GM12878 (cell line): Measurements from ENCODE around the gene EZH2. TPM values are rescaled to one million over a fixed set of nuclear protein-coding genes. Genes with fewer than 3 reads are reported as not detected.

Experiments used
- ATAC-seq: fragments of 200-7000 bp; cut with Tn5 transposase; 3 replicates; pipeline ENCODE4 v1.9.1; 2020; ENCODE audit warnings: mild to moderate bottlenecking, moderate library complexity
- BruUV-seq: library from RNA; stranded (reverse); fragments of 400-500 nt; replicated peaks from 2 replicates; lab custom pipeline; 2021; lab: Mats Ljungman, UMichigan
- CTCF ChIA-PET: fragments of 300-600 bp; sonication (Branson Sonifier 250); formaldehyde crosslinking; extraction: SDS; loops from one replicate; lab custom pipeline; 2021; ENCODE audit warnings: inconsistent platforms; lab: Yijun Ruan, JAX
- POLR2A ChIA-PET: fragments of 350-600 bp; formaldehyde crosslinking; extraction: SDS; loops from one replicate; lab custom pipeline; 2021; ENCODE audit warnings: inconsistent platforms; lab: Charles Lee
- RAD21 ChIA-PET: fragments of 300-600 bp; sonication (Branson Sonifier 250); formaldehyde crosslinking; loops from one replicate; lab custom pipeline; 2023; ENCODE audit warnings: antibody characterized with exemption; ENCODE audit not compliant: unreplicated experiment; lab: Charles Lee
- SMC1A ChIA-PET: fragments of 300-600 bp; sonication (Branson Sonifier 250); formaldehyde crosslinking; loops from one replicate; lab custom pipeline; 2023; ENCODE audit not compliant: unreplicated experiment, uncharacterized antibody; lab: Charles Lee
- DNase-seq: peaks from one replicate; pipeline ENCODE4 v3.0.0-alpha.2; 2011; ENCODE audit warnings: low read depth, low spot score
- FAIRE-seq: peaks from 3 replicates; lab custom pipeline; 2011; peaks lifted over from hg19 to GRCh38; lab: Jason Lieb, UNC
- H2AFZ ChIP-seq: 2 replicates; pipeline ENCODE4 v1.6.0; 2011; ENCODE audit warnings: low read depth, low read length, control low read depth; ENCODE audit not compliant: control insufficient read depth
- H3K27ac ChIP-seq: 2 replicates; pipeline ENCODE4 v1.5.1; 2011; ENCODE audit warnings: control low read depth; ENCODE audit not compliant: control insufficient read depth, insufficient read depth
- H3K27me3 ChIP-seq, 2 experiments: replicated peaks in 1 of 2; 2 replicates each; pipeline versions ENCODE4 v1.6.0 to v1.6.1; 2011; ENCODE audit warnings: low read length in 1 of 2; ENCODE audit not compliant: control insufficient read depth in 2 of 2, insufficient read depth in 2 of 2
- H3K36me3 ChIP-seq, 2 experiments: 2 replicates each; pipeline ENCODE4 v1.5.1; 2011; ENCODE audit warnings: low read length in 1 of 2; ENCODE audit not compliant: control insufficient read depth in 2 of 2, insufficient read depth in 2 of 2
- H3K4me1 ChIP-seq: 2 replicates; pipeline ENCODE4 v1.6.1; 2011; ENCODE audit warnings: mild to moderate bottlenecking, low read length, moderate library complexity, mixed read lengths; ENCODE audit not compliant: control insufficient read depth, insufficient read depth
- H3K4me2 ChIP-seq: 2 replicates; pipeline ENCODE4 v1.6.0; 2011; ENCODE audit warnings: control low read depth; ENCODE audit not compliant: control insufficient read depth, insufficient read depth
- H3K4me3 ChIP-seq: fragments of 200-600 bp; sonication (generic); 2 replicates; pipeline ENCODE4 v1.5.1; 2016
- H3K79me2 ChIP-seq: 2 replicates; pipeline ENCODE4 v1.6.0; 2011; ENCODE audit warnings: low read length; ENCODE audit not compliant: control insufficient read depth, insufficient read depth
- H3K9ac ChIP-seq: 2 replicates; pipeline ENCODE4 v1.8.0; 2011; ENCODE audit warnings: low read length, control low read depth, mixed read lengths; ENCODE audit not compliant: control insufficient read depth, insufficient read depth
- H3K9me3 ChIP-seq: replicated peaks from 3 replicates; pipeline ENCODE4 v1.5.1; 2011; ENCODE audit warnings: mild to moderate bottlenecking, low read length; ENCODE audit not compliant: control insufficient read depth, insufficient read depth
- H4K20me1 ChIP-seq: 2 replicates; pipeline ENCODE4 v1.6.0; 2011; ENCODE audit not compliant: control insufficient read depth, insufficient read depth
- CBX5 ChIP-seq: sonication (generic); IDR thresholded peaks from 2 replicates; pipeline ENCODE4 v1.6.1; 2016; ENCODE audit warnings: low read depth, moderate library complexity, mild to moderate bottlenecking, inconsistent platforms
- CEBPB ChIP-seq, 2 experiments: fragments of 150-350 bp in 1 of 2; IDR thresholded peaks; 2 replicates each; pipeline ENCODE4 v1.6.1; 2012 to 2014; ENCODE audit warnings: low read depth in 2 of 2, low read length in 2 of 2, borderline replicate concordance in 1 of 2, inconsistent platforms in 1 of 2
- HDGF ChIP-seq: fragments of 450-650 bp; IDR thresholded peaks from 2 replicates; pipeline ENCODE4 v1.6.1; 2016; ENCODE audit warnings: antibody characterized with exemption
- JUND ChIP-seq: IDR thresholded peaks from 2 replicates; pipeline ENCODE4 v1.6.1; 2012; ENCODE audit warnings: low read depth, mild to moderate bottlenecking, low read length, improper control_type of control experiment, moderate library complexity
- KLF5 ChIP-seq: fragments of 450-650 bp; IDR thresholded peaks from 2 replicates; pipeline ENCODE4 v1.6.1; 2014; ENCODE audit warnings: mild to moderate bottlenecking; ENCODE audit not compliant: partially characterized antibody
- MXI1 ChIP-seq: fragments of 150-350 bp; IDR thresholded peaks from 2 replicates; pipeline ENCODE4 v1.6.1; 2011; ENCODE audit warnings: low read depth, mild to moderate bottlenecking, inconsistent platforms, low read length, improper control_type of control experiment
- MYC ChIP-seq: IDR thresholded peaks from 2 replicates; pipeline ENCODE4 v1.6.1; 2011; ENCODE audit warnings: mild to moderate bottlenecking, low read length, moderate library complexity, inconsistent platforms; ENCODE audit not compliant: insufficient read depth, insufficient replicate concordance, insufficient read length, severe bottlenecking
- NFIC ChIP-seq: IDR thresholded peaks from 2 replicates; pipeline ENCODE4 v1.6.1; 2012; ENCODE audit warnings: low read depth, mild to moderate bottlenecking, inconsistent platforms, low read length, moderate library complexity
- PML ChIP-seq: IDR thresholded peaks from 2 replicates; pipeline ENCODE4 v1.6.1; 2012; ENCODE audit warnings: low read length, inconsistent platforms
- POLR2A ChIP-seq: IDR thresholded peaks from 2 replicates; pipeline ENCODE4 v1.6.1; 2011; ENCODE audit warnings: low read depth, mild to moderate bottlenecking, low read length
- POLR2AphosphoS5 ChIP-seq: IDR thresholded peaks from 2 replicates; pipeline ENCODE4 v1.6.1; 2011; ENCODE audit warnings: mild to moderate bottlenecking, low read length, inconsistent platforms
- RAD51 ChIP-seq: fragments of 450-650 bp; IDR thresholded peaks from 2 replicates; pipeline ENCODE4 v1.6.1; 2016; ENCODE audit warnings: moderate library complexity, mild to moderate bottlenecking, inconsistent platforms
- SPI1 ChIP-seq: IDR thresholded peaks from 2 replicates; pipeline ENCODE4 v1.6.1; 2011; ENCODE audit warnings: low read depth, mild to moderate bottlenecking, low read length, moderate library complexity, borderline replicate concordance; ENCODE audit not compliant: insufficient read depth
- TBL1XR1 ChIP-seq: IDR thresholded peaks from 2 replicates; pipeline ENCODE4 v1.6.1; 2012; ENCODE audit warnings: low read depth, low read length, improper control_type of control experiment
- ZSCAN29 ChIP-seq: fragments of 450-650 bp; IDR thresholded peaks from 2 replicates; pipeline ENCODE4 v1.6.1; 2017; ENCODE audit warnings: mild to moderate bottlenecking, moderate library complexity
- WGBS: methylation state at CpG from one replicate; pipeline ENCODE4 v1.1.6; 2016; ENCODE audit warnings: low lambda C conversion rate; ENCODE audit not compliant: insufficient replicate concordance, insufficient coverage; ENCODE audit errors: missing lambda C conversion rate; 5-methylcytosine and 5-hydroxymethylcytosine counted together
- in situ Hi-C: fragments of 300-500 bp; cut with MboI; formaldehyde crosslinking; loops from 9 replicates; pipeline ENCODE4 v1.14.3; 2018; ENCODE audit warnings: mixed read lengths
- intact Hi-C: fragments of 100-400 bp; cut with micrococcal nuclease; formaldehyde crosslinking; loops from one replicate; pipeline ENCODE4 v1.14.2; 2022; ENCODE audit not compliant: unreplicated experiment
- polyA plus RNA-seq, 11 experiments: library from polyadenylated mRNA; depleted of rRNA in 4 of 11; unstranded in 6 of 11; stranded (reverse) in 5 of 11; fragments of >200 nt; fragmentation: Nextera tagmentation in 4 of 11; fragmentation: Illumina TruSeq in 1 of 11; extraction: Ambion mirVana in 4 of 11; extraction: Trizol in 1 of 11; gene quantifications; 1 replicate in 1 of 11; 2 replicates in 10 of 11; pipeline versions ENCODE4 v1.2.1 to v1.2.3, GENCODE V29; 2011 to 2016; ENCODE audit warnings: inconsistent platforms in 2 of 11, missing spikeins in 2 of 11, low read depth in 1 of 11
- total RNA-seq, 4 experiments: library from RNA; depleted of rRNA in 3 of 4; stranded (reverse); fragments of >200 nt in 3 of 4; fragmentation: Illumina TruSeq in 1 of 4; extraction: Trizol in 1 of 4; gene quantifications; 2 replicates each; pipeline versions ENCODE4 v1.2.1 to v1.2.3, GENCODE V29; 2013 to 2021
- TF ChIP-seq, protein P1 (sequence below): IDR thresholded peaks from 2 replicates; pipeline ENCODE4 v1.6.1; 2011; ENCODE audit warnings: borderline replicate concordance, low read depth, mild to moderate bottlenecking, moderate library complexity, low read length; ENCODE audit not compliant: insufficient read depth, poor library complexity, severe bottlenecking

EZH2 gene
- total and polyA plus RNA-seq, 10 of the 15 experiments (the other 5 are each of a cell fraction or from before 2014, with no cell fraction given), result 19.4 to 69.6 (median 40.8) TPM

DNA sequence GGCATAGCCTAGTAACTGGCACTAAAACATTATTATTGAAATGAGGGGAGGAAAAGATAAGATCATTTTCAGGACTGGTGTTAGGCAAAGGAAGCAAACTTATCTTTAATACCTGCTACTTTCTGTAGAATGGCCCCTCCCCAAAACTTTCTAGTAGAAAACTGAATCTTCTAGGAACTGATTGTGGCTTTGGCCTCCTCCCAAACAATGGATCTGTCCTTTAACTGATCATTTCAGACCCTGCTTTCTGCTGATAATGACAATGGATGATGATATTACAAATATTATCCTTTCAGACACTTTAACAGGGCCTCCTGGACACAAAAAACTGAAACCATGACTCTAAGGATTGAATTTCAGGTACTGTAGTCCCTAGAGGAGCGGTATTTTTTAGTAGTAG, 55.1 kb downstream of the EZH2 start:
- Histone ChIP-seq H3K9me3 (no peaks in the 10 kb centered on the region), H3K36me3 (peaks cover 2 to 15% of the 10 kb centered on the region in 2 experiments), H3K27ac (no peak overlapping the region), H2AFZ (no peak overlapping the region), H3K27me3 (no peaks in the 10 kb centered on the region), H3K9ac (no peak overlapping the region), H3K4me2 (no peak overlapping the region), H4K20me1 (no peaks in the 10 kb centered on the region), H3K4me3 (no peak overlapping the region), H3K79me2 (peaks cover 3% of the 10 kb centered on the region), H3K4me1 (no peaks in the 10 kb centered on the region)
- ChIA-PET CTCF (no interaction called here), POLR2A (no interaction called here), SMC1A (no interaction called here), RAD21 (no interaction called here)
- intact Hi-C loops, result no loop called here
- in situ Hi-C loops, result no loop called here
- BruUV-seq, result no TSS peak
- WGBS, result 95% methylated on average over 1 of the region's 1 CpG
- FAIRE-seq, result no peak
- no peak for DNase-seq
- TF ChIP-seq RAD51 (no peak), SPI1 (no peak), MXI1 (no peak), PML (no peak), POLR2A (no peak), JUND (no peak), NFIC (no peak), HDGF (no peak), MYC (no peak), CEBPB (IDR thresholded peaks at IDR 0.05; ENCODE audit: borderline replicate concordance in 1 of 2, low read depth in 2 of 2, low read length in 2 of 2) (no peak), TBL1XR1 (no peak), POLR2AphosphoS5 (no peak), KLF5 (no peak), ZSCAN29 (no peak), CBX5 (no peak)
- TF ChIP-seq, protein P1, sequence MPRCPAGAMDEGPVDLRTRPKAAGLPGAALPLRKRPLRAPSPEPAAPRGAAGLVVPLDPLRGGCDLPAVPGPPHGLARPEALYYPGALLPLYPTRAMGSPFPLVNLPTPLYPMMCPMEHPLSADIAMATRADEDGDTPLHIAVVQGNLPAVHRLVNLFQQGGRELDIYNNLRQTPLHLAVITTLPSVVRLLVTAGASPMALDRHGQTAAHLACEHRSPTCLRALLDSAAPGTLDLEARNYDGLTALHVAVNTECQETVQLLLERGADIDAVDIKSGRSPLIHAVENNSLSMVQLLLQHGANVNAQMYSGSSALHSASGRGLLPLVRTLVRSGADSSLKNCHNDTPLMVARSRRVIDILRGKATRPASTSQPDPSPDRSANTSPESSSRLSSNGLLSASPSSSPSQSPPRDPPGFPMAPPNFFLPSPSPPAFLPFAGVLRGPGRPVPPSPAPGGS, result no peak
- ATAC-seq, result no peak
